Endothelial cell (in vitro differentiated cells): Measurements from ENCODE around the gene OTUD7B. TPM values are rescaled to one million over a fixed set of nuclear protein-coding genes. Genes with fewer than 3 reads are reported as not detected.
"Not testable (repeated sequence)": the region's sequence is repeated elsewhere in the genome, so short reads cannot be mapped to it uniquely, and the experiment has no call there.

Source experiments
- DNase-seq: peaks from one replicate; pipeline ENCODE4 v3.0.0; 2021; ENCODE audit warnings: low spot score
- H3K27ac Mint-ChIP-seq: one replicate; pipeline ENCODE4 v1.8.0; 2021; ENCODE audit warnings: mixed read lengths, inconsistent platforms; ENCODE audit not compliant: unreplicated experiment
- H3K27me3 Mint-ChIP-seq: one replicate; pipeline ENCODE4 v1.8.0; 2021; ENCODE audit warnings: mild to moderate bottlenecking, moderate library complexity, mixed read lengths, inconsistent platforms; ENCODE audit not compliant: unreplicated experiment
- H3K36me3 Mint-ChIP-seq: one replicate; pipeline ENCODE4 v1.8.0; 2021; ENCODE audit warnings: mild to moderate bottlenecking, low read depth, mixed read lengths, inconsistent platforms; ENCODE audit not compliant: unreplicated experiment
- H3K4me1 Mint-ChIP-seq: one replicate; pipeline ENCODE4 v1.8.0; 2021; ENCODE audit warnings: mild to moderate bottlenecking, mixed read lengths, inconsistent platforms; ENCODE audit not compliant: unreplicated experiment
- H3K4me3 Mint-ChIP-seq: one replicate; pipeline ENCODE4 v1.8.0; 2021; ENCODE audit warnings: mild to moderate bottlenecking, mixed read lengths, inconsistent platforms; ENCODE audit not compliant: unreplicated experiment
- H3K9me3 Mint-ChIP-seq: one replicate; pipeline ENCODE4 v1.8.0; 2021; ENCODE audit warnings: mixed read lengths, inconsistent platforms; ENCODE audit not compliant: unreplicated experiment
- CTCF ChIP-seq: fragments of 200-600 bp; sonication (generic); IDR thresholded peaks from one replicate; pipeline ENCODE4 v1.5.0; 2021; ENCODE audit warnings: antibody characterized with exemption; ENCODE audit not compliant: unreplicated experiment
- total RNA-seq: library from RNA; stranded (reverse); fragmentation: NEBNext Ultra II Directional; extraction: Animal tissue kit (Norgen Biotek cat#: 25700); gene quantifications from one replicate; pipeline ENCODE4 v1.2.1, GENCODE V29; 2021; ENCODE audit not compliant: unreplicated experiment

Gene OTUD7B
- total RNA-seq, 1 donor from 2014 or later = 20.4 TPM

GRCh38 chr1:149942885-149943284 lies 67.6 kb downstream of the OTUD7B start:
- no peak for TF ChIP-seq CTCF
- Mint-ChIP-seq H3K9me3 (no peaks in the 10 kb centered on the region), H3K4me1 (peaks cover 38% of the 10 kb centered on the region), H3K27me3 (peaks cover 4% of the 10 kb centered on the region), H3K27ac (peak overlapping the region; percentile 85), H3K36me3 (peaks cover 20% of the 10 kb centered on the region), H3K4me3 (no peak overlapping the region)
- no peak for DNase-seq

DNA sequence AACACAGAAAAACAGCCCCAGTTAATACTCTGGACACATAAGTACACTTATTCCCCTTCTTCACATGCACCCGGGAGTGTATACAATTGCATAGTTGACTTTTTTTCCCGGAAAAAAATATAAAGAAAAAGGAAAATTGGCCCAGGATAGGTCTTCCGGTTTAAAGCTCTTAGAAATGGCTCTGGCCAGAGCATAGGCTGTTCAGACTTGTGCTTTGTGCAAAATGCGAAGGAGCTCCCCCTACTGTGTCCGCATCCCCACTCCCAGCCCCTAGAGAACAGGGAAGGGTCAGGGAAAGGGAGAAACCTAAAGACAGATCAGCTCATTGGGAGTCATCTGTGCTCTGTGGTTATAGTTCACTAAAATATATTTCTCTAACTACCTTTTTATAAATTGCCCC lies 68.3 kb downstream of the OTUD7B start:
- no peak for TF ChIP-seq CTCF
- Mint-ChIP-seq H3K9me3 (no peaks in the 10 kb centered on the region), H3K4me1 (peaks cover 45% of the 10 kb centered on the region), H3K27ac (peak overlapping the region; percentile 85), H3K36me3 (peaks cover 19% of the 10 kb centered on the region), H3K4me3 (no peak overlapping the region), H3K27me3 (peaks cover 4% of the 10 kb centered on the region)
- peak; percentile 55 for DNase-seq

DNA sequence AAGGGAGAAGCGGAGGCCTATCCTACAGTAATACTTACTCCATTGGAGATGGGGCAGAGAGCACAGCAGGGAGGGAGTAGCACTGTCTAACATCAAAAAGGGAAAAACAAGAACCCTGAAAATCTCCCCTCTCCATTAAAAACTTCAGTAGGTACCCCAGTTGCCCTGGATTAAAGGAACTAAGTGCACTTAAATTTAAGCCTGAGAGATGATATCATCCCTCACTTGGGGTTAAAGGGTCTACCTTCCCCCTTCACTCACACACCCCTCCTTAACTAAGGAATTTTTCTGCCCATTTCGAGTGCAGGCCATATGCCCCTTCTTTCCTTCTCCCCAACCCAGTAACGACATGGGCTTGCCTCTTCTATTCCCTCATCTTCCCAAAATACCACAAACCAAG lies 70.1 kb downstream of the OTUD7B start:
- H3K4me3 Mint-ChIP-seq = no peak overlapping the region
- peak overlapping the region; percentile 14 for H3K27ac Mint-ChIP-seq
- H3K4me1 Mint-ChIP-seq = peaks cover 59% of the 10 kb centered on the region
- H3K36me3 Mint-ChIP-seq = peaks cover 11% of the 10 kb centered on the region
- H3K9me3 Mint-ChIP-seq = no peaks in the 10 kb centered on the region
- peaks cover 13% of the 10 kb centered on the region for H3K27me3 Mint-ChIP-seq
- TF ChIP-seq CTCF = no peak
- DNase-seq = no peak

DNA sequence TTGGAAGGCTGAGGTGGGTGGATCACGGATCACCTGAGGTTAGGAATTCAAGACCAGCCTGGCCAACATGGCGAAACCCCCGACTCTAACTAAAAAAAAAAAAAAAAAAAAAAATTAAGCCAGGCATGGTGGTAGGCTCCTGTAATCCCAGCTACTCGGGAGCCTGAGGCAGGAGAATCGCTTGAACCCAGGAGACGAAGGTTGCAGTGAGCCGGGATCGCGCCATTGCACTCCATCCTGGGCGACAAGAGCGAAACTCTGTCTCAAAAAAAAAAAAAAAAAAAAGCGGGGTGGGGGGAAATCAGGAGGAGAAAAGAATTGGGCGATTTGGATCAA lies 71.9 kb downstream of the OTUD7B start:
- H3K9me3 Mint-ChIP-seq, H3K27ac Mint-ChIP-seq, H3K4me3 Mint-ChIP-seq, DNase-seq, H3K36me3 Mint-ChIP-seq, H3K27me3 Mint-ChIP-seq: not testable (repeated sequence)
- H3K4me1 Mint-ChIP-seq = peaks cover 51% of the 10 kb centered on the region

DNA sequence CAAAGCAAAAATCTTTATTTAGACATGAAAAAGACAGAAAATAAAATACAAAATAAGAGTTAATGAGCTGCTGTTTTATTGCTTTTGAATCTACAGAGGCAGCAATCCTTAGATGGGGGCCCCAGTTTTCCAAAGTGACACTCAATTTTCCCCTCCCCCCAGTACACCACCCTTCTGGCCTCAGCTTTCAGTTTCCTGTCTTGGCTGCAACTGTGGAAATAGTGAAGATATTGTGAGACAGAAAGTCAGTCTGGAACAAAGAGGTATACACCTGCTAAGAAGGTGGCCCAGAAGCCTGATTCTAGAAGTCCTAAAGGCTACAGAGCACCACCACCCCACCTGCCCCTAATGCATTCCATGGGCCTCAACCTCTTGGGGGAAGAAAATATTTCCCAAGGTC lies 72.8 kb downstream of the OTUD7B start:
- peaks cover 10% of the 10 kb centered on the region for H3K27me3 Mint-ChIP-seq
- H3K36me3 Mint-ChIP-seq = peaks cover 4% of the 10 kb centered on the region
- H3K27ac Mint-ChIP-seq = peak overlapping the region; percentile 42
- no peaks in the 10 kb centered on the region for H3K9me3 Mint-ChIP-seq
- no peak for DNase-seq
- H3K4me1 Mint-ChIP-seq = peaks cover 42% of the 10 kb centered on the region
- no peak for TF ChIP-seq CTCF
- no peak overlapping the region for H3K4me3 Mint-ChIP-seq
